ENCODE results near the gene ADARB2.

The ADARB2 gene

DNA sequence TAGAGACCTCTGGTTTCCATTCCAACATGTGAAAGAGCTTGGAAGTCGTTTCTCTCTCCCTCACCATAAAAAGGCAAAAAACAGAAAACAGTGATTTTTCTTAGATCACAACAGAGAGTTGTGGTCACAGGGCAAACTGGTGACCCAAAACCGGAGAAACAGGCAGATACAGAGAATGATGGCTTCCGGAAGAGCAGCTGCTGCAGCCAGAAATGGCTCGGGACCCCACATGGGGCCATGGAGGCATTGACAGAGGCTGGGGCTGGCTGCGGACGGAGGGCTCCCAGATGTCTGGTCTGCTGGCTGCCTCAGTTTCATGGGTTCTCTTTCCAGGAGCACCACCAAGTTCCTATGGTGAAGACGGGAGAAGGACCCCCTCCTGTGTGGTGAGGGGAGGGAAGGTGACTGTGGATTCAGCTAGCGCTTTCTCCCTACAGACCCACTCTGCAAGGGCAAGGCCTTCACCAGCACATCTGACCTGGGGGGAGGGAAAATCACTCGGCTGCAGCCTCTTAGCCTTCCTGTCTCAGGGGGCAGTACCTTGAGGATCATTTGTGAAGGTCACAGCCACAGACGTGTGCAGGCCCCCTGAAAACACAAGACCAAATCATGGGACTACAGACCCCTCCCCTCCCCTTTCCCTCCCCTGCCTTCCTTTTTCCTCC lies 599.7 kb downstream of the ADARB2 start:
- DNase-seq (ENCODE audit: insufficient read length, low spot score) (no peak), FAIRE-seq (no peak)

DNA sequence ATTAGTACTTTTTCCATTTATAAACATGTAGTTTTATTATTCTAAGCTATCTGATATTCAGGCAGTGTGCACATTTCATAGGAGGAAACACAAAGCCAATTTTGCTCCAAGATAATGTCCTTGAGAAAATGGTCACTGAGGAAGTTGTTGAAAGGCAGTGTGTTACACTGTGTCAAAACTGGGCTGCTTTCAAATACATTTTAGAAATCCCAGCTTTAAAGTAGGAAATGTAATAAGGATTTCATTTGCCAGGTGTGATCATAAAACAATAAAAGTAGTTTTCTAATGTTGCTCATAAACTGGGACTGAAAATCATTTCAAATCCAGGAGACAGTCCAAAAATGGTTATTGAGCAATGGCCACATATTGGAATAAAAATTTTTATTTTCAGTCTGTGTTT lies 601.1 kb downstream of the ADARB2 start:
- DNase-seq (ENCODE audit: insufficient read length, low spot score) (no peak), FAIRE-seq (no peak)

DNA sequence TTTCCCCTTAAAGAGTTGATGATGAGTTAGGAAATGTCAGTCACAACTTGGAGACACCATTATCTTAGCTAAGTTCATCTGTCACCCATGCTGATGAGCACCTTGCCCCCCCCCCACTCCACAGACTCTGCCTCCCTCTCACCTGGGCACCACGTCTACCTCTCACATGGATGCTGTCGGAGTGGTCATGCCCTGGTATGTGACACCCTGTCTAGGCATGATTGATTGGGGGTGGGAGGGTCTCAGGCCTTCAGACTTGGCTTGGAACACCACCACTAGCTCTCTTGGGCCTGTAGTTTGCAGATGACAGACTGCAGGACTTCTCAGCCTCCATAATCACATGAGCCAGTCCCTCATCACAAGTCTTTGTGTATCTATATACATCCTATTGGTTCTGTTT lies 603.2 kb downstream of the ADARB2 start:
- no peak for DNase-seq (ENCODE audit: insufficient read length, low spot score)
- no peak for FAIRE-seq

DNA sequence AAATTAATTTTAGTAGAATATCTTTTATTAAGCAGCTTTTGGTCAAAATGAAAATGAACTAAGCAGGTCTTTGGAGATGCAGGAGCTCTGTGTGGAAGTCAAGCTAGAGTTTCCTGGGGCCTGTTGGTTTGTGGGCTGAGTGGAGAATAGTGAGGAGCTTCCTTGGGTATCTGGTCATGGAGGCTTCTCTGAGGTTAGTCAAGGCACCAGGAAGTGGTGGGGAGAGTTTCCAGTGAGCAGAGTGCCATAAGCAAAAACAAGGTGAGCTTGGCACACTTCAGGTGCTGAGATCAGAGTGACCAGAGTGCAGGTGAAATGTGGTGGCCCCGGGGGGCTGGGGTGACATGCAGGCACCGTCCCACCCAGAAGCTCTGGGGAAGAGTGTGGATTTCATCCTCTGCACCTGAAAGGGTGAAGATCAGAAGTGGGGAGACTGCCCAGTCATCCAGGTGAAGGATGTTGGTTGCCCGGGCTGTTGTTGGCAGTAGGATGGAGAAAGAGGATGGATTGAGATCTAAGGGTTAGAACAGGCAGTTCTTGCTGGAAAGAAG lies 603.8 kb downstream of the ADARB2 start:
- FAIRE-seq (no peak), DNase-seq (ENCODE audit: insufficient read length, low spot score) (no peak)

DNA sequence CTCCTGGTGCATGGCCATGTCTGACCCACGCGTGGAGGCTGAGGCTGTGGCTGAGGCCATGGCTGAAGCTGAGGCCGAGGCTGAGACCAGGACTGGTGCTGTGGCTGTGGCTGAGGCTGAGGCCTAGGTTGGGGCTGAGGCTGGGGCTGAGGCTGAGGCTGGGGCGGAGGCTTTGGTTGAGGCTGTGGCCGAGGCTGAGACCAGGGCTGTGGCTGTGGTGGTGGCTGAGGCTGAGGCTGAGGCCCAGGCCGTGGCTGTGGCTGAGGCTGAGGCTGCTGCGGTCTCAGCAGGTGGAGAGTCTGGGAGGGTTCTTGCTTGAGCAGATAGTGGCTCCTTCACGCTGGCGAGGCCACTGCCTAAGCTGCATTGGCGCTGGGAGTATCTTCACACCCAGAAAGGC lies 604.7 kb downstream of the ADARB2 start:
- no peak for FAIRE-seq
- DNase-seq (ENCODE audit: insufficient read length, low spot score), result no peak

DNA sequence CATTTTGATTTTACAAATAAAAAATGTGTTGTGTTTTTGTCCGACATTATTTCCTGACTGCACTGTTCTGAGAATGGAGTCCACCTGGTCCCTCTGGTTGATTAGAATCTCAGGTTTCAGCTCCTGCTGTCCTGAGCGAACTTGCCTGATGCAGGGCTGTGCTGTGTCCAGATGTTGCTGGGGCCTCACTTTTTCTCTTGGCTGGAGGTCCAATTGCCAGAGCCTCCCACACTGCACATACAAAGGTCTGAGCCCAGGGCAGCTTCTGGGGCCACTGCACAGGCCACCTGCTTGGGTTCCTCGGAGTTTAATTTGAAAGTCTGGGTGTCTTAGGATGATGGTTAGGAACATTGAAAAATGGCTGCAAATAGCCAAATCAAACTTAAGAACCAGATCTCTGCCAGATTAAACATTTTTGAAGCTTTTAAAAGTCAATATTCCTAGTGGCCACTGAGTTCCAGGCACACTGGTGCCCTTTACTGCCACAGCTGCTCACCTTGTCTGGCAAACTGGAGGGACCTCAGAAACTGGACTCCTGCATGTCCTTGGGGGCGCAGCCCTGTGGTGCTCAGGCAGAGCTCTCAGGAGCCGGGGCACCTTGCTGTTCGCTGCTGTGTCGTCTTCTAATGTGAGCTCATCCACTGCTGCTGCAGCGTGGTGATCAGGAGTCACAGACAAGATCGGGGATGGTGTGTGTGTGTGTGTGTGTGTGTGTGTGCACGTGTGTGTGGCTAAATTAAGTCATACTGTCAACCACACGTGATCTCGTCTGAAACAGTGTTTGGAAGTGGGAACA lies 606.1 kb downstream of the ADARB2 start:
- DNase-seq (ENCODE audit: insufficient read length, low spot score), result no peak

DNA sequence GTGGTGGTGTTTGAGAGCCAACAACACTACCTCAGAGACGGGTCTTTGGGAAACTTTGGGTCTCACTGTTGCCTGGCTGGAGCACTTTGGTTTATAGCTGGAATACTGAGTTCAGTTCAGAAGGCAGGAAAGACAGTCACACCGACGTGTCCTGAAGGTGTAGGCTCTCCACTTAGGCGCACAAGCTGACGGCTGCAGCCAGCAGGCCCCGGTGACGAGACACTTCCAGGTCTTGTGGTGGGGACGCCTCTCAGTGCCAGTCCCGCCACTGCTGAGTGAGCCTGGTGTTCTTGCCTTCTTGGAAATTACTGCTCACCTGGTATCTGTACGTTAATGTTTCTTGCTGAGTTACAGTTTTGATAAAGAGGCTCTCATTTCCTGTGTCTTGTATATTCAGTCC lies 607.1 kb downstream of the ADARB2 start:
- DNase-seq (ENCODE audit: insufficient read length, low spot score) (no peak), FAIRE-seq (no peak)

More for the DNA sequence above, 606.1 kb downstream of the ADARB2 start:
- no peak for FAIRE-seq

DNA sequence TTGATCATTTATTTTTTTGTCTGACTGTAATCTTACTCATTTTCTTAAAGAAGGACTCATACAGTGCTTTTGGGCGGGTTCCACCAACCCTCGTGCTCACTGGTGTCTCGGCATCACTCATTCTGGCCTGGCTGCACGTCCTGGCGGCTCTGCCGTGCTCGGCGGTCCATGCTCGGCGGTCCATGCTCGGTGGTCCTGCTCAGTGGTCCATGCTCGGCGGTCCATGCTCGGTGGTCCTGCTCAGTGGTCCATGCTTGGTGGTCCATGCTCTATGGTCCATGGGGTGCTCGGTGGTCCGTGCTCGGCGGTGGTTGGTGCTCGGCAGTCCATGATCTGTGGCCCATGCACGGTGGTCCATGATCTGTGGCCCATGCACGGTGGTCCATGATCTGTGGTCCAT lies 608.7 kb downstream of the ADARB2 start:
- DNase-seq (ENCODE audit: insufficient read length, low spot score) (no peak), FAIRE-seq (peak; percentile 13)

DNA sequence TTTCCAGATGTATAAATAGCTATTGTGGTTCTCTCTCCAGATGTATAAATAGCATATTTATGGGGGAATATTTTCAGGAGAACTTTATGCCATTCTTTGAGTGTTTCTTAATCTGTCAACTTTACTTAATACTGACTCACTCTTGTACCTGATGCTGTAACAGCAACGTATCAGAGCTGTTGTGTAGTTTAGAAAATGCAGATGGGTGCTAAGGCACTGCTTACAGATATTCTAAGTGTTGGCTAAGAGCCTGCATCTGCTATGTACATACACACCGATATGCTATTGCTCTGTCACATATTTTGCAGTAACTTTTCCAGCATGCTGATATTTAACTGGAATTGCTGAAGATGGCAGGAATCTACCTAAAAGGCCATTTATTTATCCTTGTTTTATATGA lies 609.2 kb downstream of the ADARB2 start:
- FAIRE-seq (no peak), DNase-seq (ENCODE audit: insufficient read length, low spot score) (no peak)

DNA sequence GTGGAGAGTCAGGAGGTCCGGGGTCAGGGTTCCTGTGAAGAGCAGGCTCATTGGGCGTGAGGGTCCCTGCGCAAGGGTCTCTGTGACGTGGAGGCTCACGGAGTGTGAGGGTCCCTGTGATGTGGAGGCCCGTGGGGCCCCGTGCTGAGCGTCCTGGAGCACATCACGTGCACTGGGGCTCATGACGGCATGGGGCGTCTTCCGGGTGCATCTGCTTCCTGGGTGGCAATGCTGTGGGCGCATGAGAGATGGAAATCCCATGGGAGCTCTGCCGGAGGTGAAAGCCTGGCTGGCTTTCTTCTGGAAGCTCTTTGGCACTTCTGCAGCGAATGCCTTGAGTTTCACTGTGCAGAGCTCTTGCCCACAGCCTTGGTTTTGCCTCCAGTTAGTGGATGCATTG lies 609.7 kb downstream of the ADARB2 start:
- no peak for FAIRE-seq

More for the DNA sequence above, 609.7 kb downstream of the ADARB2 start:
- DNase-seq (ENCODE audit: insufficient read length, low spot score), result no peak
